MM.1S (cell line): ENCODE data around the gene PTPRN2.

Experiments
- EZH2 ChIP-seq: fragments of 300-600 bp; sonication (generic); optimal IDR thresholded peaks from 2 replicates; pipeline ENCODE3; 2017; ENCODE audit warnings: low read depth, mild to moderate bottlenecking, antibody characterized with exemption, low read length, mixed read lengths
- TF ChIP-seq, protein P1 (sequence below): fragments of 300-600 bp; sonication (generic); IDR thresholded peaks from 2 replicates; pipeline ENCODE4 v1.5.1; 2016; ENCODE audit warnings: antibody characterized with exemption, low read length, mixed read lengths

GRCh38 chr7:157653827-157654207 is 933.8 kb downstream of the PTPRN2 start:
- TF ChIP-seq, protein P1, sequence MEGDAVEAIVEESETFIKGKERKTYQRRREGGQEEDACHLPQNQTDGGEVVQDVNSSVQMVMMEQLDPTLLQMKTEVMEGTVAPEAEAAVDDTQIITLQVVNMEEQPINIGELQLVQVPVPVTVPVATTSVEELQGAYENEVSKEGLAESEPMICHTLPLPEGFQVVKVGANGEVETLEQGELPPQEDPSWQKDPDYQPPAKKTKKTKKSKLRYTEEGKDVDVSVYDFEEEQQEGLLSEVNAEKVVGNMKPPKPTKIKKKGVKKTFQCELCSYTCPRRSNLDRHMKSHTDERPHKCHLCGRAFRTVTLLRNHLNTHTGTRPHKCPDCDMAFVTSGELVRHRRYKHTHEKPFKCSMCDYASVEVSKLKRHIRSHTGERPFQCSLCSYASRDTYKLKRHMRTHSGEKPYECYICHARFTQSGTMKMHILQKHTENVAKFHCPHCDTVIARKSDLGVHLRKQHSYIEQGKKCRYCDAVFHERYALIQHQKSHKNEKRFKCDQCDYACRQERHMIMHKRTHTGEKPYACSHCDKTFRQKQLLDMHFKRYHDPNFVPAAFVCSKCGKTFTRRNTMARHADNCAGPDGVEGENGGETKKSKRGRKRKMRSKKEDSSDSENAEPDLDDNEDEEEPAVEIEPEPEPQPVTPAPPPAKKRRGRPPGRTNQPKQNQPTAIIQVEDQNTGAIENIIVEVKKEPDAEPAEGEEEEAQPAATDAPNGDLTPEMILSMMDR = no peak
- TF ChIP-seq EZH2 = no peak
